Regular cardiac myocyte (primary cell): Measurements from ENCODE around the gene ZSCAN18. TPM values are rescaled to one million over a fixed set of nuclear protein-coding genes. Genes with fewer than 3 reads are reported as not detected.

Source experiments
- total RNA-seq: library from RNA; depleted of rRNA; stranded (reverse); fragments of >200 nt; gene quantifications from 2 replicates; pipeline ENCODE4 v1.2.3, GENCODE V29; 2014

The ZSCAN18 gene
- 30.1 and 76.4 TPM in 2 replicates for total RNA-seq

GRCh38 chr19:58097781-58098681 is at the start of gene ZSCAN18:
Gene ZSCAN18 (minus strand): TSS chr19:58098231. CDS start chr19:58090267, 7,964 bp downstream.

DNA sequence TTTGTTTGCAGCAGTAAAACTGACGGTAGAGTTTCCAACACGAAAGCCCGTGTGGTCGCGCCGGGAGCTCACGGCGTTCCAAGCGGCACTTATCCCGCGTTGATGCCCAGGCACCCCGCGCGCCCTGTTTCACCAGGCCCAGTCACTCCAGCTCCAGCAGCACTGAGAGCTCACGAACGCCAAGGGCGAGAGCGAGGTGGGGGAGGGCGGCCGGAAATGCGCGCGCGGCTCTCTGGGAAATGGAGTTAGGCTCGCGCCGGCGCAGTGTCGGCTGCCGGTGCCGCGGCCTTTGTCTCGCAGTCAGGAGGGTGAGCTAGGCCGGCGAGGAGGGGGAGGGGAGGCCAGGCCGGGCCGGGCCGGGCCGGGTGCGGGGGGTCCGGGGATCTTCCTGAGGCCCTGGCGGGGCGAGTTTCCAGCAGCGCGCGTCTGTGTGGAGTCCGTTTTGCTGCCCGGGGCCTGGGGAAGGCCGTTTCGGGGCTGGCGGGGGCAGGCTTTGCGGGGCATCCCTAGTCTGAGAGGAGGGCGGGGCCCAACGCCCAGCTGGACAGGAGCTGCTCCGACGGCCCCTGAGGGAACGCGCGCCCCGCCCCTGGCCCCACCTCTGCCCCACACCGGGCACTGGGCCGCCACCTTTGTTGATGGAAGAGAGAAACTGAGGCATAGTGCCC is 38.9 kb downstream of the ZSCAN18 start, which contains the start of gene ZNF135:
Gene ZNF135, plus strand, starts transcription at position 280 of the 668 bp plus-strand sequence. CDS start 721 bp downstream, outside the sequence.

Other genes starting within 250 kb of the ZSCAN18 start
- 24.9 and 35.0 TPM in 2 replicates for gene ZNF587, start 248.4 kb downstream of the ZSCAN18 start, total RNA-seq
- 5.9 and 10.2 TPM in 2 replicates for gene ZNF814, start 209.2 kb downstream of the ZSCAN18 start, total RNA-seq
- gene ZNF417, start 181.6 kb downstream of the ZSCAN18 start, total RNA-seq: 19.6 and 24.5 TPM in 2 replicates
- gene ZNF418, start 162.8 kb downstream of the ZSCAN18 start, total RNA-seq: 5.6 and 12.1 TPM in 2 replicates
- 3.7 and 4.4 TPM in 2 replicates for gene ZNF256, start 150.5 kb downstream of the ZSCAN18 start, total RNA-seq
- gene C19orf18, start 123.7 kb downstream of the ZSCAN18 start, total RNA-seq: not detected in 2 replicates
- 9.2 and 22.6 TPM in 2 replicates for gene ZNF606, start 95.4 kb downstream of the ZSCAN18 start, total RNA-seq
- gene ZSCAN1, start 64.2 kb downstream of the ZSCAN18 start, total RNA-seq: not detected in 2 replicates
- 3.8 and 6.8 TPM in 2 replicates for gene ZNF135, start 38.9 kb downstream of the ZSCAN18 start, total RNA-seq
- gene ZNF329, start 52.6 kb upstream of the ZSCAN18 start, total RNA-seq: 14.6 and 17.8 TPM in 2 replicates
- 29.3 and 31.6 TPM in 2 replicates for gene ZNF274, start 84.8 kb upstream of the ZSCAN18 start, total RNA-seq
- gene ZNF544, start 130.7 kb upstream of the ZSCAN18 start, total RNA-seq: 42.0 and 44.5 TPM in 2 replicates
- 4.0 and 4.5 TPM in 2 replicates for gene ZNF8, start 180.7 kb upstream of the ZSCAN18 start, total RNA-seq
- gene ERVK3-1, start 207.1 kb upstream of the ZSCAN18 start, total RNA-seq: 20.6 and 38.2 TPM in 2 replicates
- gene ZSCAN22, start 228.8 kb upstream of the ZSCAN18 start, total RNA-seq: 2.3 and 2.7 TPM in 2 replicates